GM12878 (cell line): ENCODE measurements around the gene CLDN17. TPM values are rescaled to one million over a fixed set of nuclear protein-coding genes. Genes with fewer than 3 reads are reported as not detected.

Experiments used
- ATAC-seq: fragments of 200-7000 bp; cut with Tn5 transposase; 3 replicates; pipeline ENCODE4 v1.9.1; 2020; ENCODE audit warnings: mild to moderate bottlenecking, moderate library complexity
- BruUV-seq: library from RNA; stranded (reverse); fragments of 400-500 nt; replicated peaks from 2 replicates; lab custom pipeline; 2021; lab: Mats Ljungman, UMichigan
- CTCF ChIA-PET: fragments of 300-600 bp; sonication (Branson Sonifier 250); formaldehyde crosslinking; extraction: SDS; loops from one replicate; lab custom pipeline; 2021; ENCODE audit warnings: inconsistent platforms; lab: Yijun Ruan, JAX
- POLR2A ChIA-PET: fragments of 350-600 bp; formaldehyde crosslinking; extraction: SDS; loops from one replicate; lab custom pipeline; 2021; ENCODE audit warnings: inconsistent platforms; lab: Charles Lee
- RAD21 ChIA-PET: fragments of 300-600 bp; sonication (Branson Sonifier 250); formaldehyde crosslinking; loops from one replicate; lab custom pipeline; 2023; ENCODE audit warnings: antibody characterized with exemption; ENCODE audit not compliant: unreplicated experiment; lab: Charles Lee
- SMC1A ChIA-PET: fragments of 300-600 bp; sonication (Branson Sonifier 250); formaldehyde crosslinking; loops from one replicate; lab custom pipeline; 2023; ENCODE audit not compliant: unreplicated experiment, uncharacterized antibody; lab: Charles Lee
- DNase-seq: peaks from one replicate; pipeline ENCODE4 v3.0.0-alpha.2; 2011; ENCODE audit warnings: low read depth, low spot score
- FAIRE-seq: peaks from 3 replicates; lab custom pipeline; 2011; peaks lifted over from hg19 to GRCh38; lab: Jason Lieb, UNC
- H2AFZ ChIP-seq: 2 replicates; pipeline ENCODE4 v1.6.0; 2011; ENCODE audit warnings: low read depth, low read length, control low read depth; ENCODE audit not compliant: control insufficient read depth
- H3K27ac ChIP-seq: 2 replicates; pipeline ENCODE4 v1.5.1; 2011; ENCODE audit warnings: control low read depth; ENCODE audit not compliant: control insufficient read depth, insufficient read depth
- H3K27me3 ChIP-seq, 2 experiments: replicated peaks in 1 of 2; 2 replicates each; pipeline versions ENCODE4 v1.6.0 to v1.6.1; 2011; ENCODE audit warnings: low read length in 1 of 2; ENCODE audit not compliant: control insufficient read depth in 2 of 2, insufficient read depth in 2 of 2
- H3K36me3 ChIP-seq, 2 experiments: 2 replicates each; pipeline ENCODE4 v1.5.1; 2011; ENCODE audit warnings: low read length in 1 of 2; ENCODE audit not compliant: control insufficient read depth in 2 of 2, insufficient read depth in 2 of 2
- H3K4me1 ChIP-seq: 2 replicates; pipeline ENCODE4 v1.6.1; 2011; ENCODE audit warnings: mild to moderate bottlenecking, low read length, moderate library complexity, mixed read lengths; ENCODE audit not compliant: control insufficient read depth, insufficient read depth
- H3K4me2 ChIP-seq: 2 replicates; pipeline ENCODE4 v1.6.0; 2011; ENCODE audit warnings: control low read depth; ENCODE audit not compliant: control insufficient read depth, insufficient read depth
- H3K4me3 ChIP-seq: fragments of 200-600 bp; sonication (generic); 2 replicates; pipeline ENCODE4 v1.5.1; 2016
- H3K79me2 ChIP-seq: 2 replicates; pipeline ENCODE4 v1.6.0; 2011; ENCODE audit warnings: low read length; ENCODE audit not compliant: control insufficient read depth, insufficient read depth
- H3K9ac ChIP-seq: 2 replicates; pipeline ENCODE4 v1.8.0; 2011; ENCODE audit warnings: low read length, control low read depth, mixed read lengths; ENCODE audit not compliant: control insufficient read depth, insufficient read depth
- H3K9me3 ChIP-seq: replicated peaks from 3 replicates; pipeline ENCODE4 v1.5.1; 2011; ENCODE audit warnings: mild to moderate bottlenecking, low read length; ENCODE audit not compliant: control insufficient read depth, insufficient read depth
- H4K20me1 ChIP-seq: 2 replicates; pipeline ENCODE4 v1.6.0; 2011; ENCODE audit not compliant: control insufficient read depth, insufficient read depth
- EP300 ChIP-seq, 2 experiments: fragments of 150-350 bp in 1 of 2; IDR thresholded peaks; 2 replicates each; pipeline ENCODE4 v1.6.1; 2011 to 2012; ENCODE audit warnings: low read depth in 2 of 2, low read length in 2 of 2, borderline replicate concordance in 1 of 2, improper control_type of control experiment in 1 of 2, inconsistent platforms in 1 of 2; ENCODE audit not compliant: control insufficient read depth in 1 of 2
- JUNB ChIP-seq: IDR thresholded peaks from 2 replicates; pipeline ENCODE4 v1.6.1; 2016; ENCODE audit warnings: antibody characterized with exemption, mild to moderate bottlenecking
- NFXL1 ChIP-seq: fragments of 450-650 bp; IDR thresholded peaks from 2 replicates; pipeline ENCODE4 v1.6.1; 2017; ENCODE audit warnings: antibody characterized with exemption, mild to moderate bottlenecking, borderline replicate concordance
- NR2C2 ChIP-seq: IDR thresholded peaks from 2 replicates; pipeline ENCODE4 v1.6.1; 2011; ENCODE audit warnings: borderline replicate concordance, low read depth; ENCODE audit not compliant: control insufficient read depth, insufficient read length
- RAD51 ChIP-seq: fragments of 450-650 bp; IDR thresholded peaks from 2 replicates; pipeline ENCODE4 v1.6.1; 2016; ENCODE audit warnings: moderate library complexity, mild to moderate bottlenecking, inconsistent platforms
- ZBTB40 ChIP-seq: fragments of 450-650 bp; IDR thresholded peaks from 2 replicates; pipeline ENCODE4 v1.6.1; 2016; ENCODE audit warnings: mild to moderate bottlenecking, moderate library complexity, borderline replicate concordance
- ZNF384 ChIP-seq: IDR thresholded peaks from 2 replicates; pipeline ENCODE4 v1.6.1; 2012; ENCODE audit warnings: low read depth, mild to moderate bottlenecking, low read length, improper control_type of control experiment, borderline replicate concordance
- WGBS: methylation state at CpG from one replicate; pipeline ENCODE4 v1.1.6; 2016; ENCODE audit warnings: low lambda C conversion rate; ENCODE audit not compliant: insufficient replicate concordance, insufficient coverage; ENCODE audit errors: missing lambda C conversion rate; 5-methylcytosine and 5-hydroxymethylcytosine counted together
- in situ Hi-C: fragments of 300-500 bp; cut with MboI; formaldehyde crosslinking; loops from 9 replicates; pipeline ENCODE4 v1.14.3; 2018; ENCODE audit warnings: mixed read lengths
- intact Hi-C: fragments of 100-400 bp; cut with micrococcal nuclease; formaldehyde crosslinking; loops from one replicate; pipeline ENCODE4 v1.14.2; 2022; ENCODE audit not compliant: unreplicated experiment
- polyA plus RNA-seq, 11 experiments: library from polyadenylated mRNA; depleted of rRNA in 4 of 11; unstranded in 6 of 11; stranded (reverse) in 5 of 11; fragments of >200 nt; fragmentation: Nextera tagmentation in 4 of 11; fragmentation: Illumina TruSeq in 1 of 11; extraction: Ambion mirVana in 4 of 11; extraction: Trizol in 1 of 11; gene quantifications; 1 replicate in 1 of 11; 2 replicates in 10 of 11; pipeline versions ENCODE4 v1.2.1 to v1.2.3, GENCODE V29; 2011 to 2016; ENCODE audit warnings: inconsistent platforms in 2 of 11, missing spikeins in 2 of 11, low read depth in 1 of 11
- total RNA-seq, 4 experiments: library from RNA; depleted of rRNA in 3 of 4; stranded (reverse); fragments of >200 nt in 3 of 4; fragmentation: Illumina TruSeq in 1 of 4; extraction: Trizol in 1 of 4; gene quantifications; 2 replicates each; pipeline versions ENCODE4 v1.2.1 to v1.2.3, GENCODE V29; 2013 to 2021
- TF ChIP-seq, protein P1 (sequence below): fragments of 450-650 bp; IDR thresholded peaks from 2 replicates; pipeline ENCODE4 v1.6.1; 2017; ENCODE audit warnings: mild to moderate bottlenecking, low read depth, inconsistent platforms; ENCODE audit not compliant: poor library complexity, severe bottlenecking

Gene CLDN17
- total and polyA plus RNA-seq, 10 of the 15 experiments (the other 5 are each of a cell fraction or from before 2014, with no cell fraction given) = not detected

DNA sequence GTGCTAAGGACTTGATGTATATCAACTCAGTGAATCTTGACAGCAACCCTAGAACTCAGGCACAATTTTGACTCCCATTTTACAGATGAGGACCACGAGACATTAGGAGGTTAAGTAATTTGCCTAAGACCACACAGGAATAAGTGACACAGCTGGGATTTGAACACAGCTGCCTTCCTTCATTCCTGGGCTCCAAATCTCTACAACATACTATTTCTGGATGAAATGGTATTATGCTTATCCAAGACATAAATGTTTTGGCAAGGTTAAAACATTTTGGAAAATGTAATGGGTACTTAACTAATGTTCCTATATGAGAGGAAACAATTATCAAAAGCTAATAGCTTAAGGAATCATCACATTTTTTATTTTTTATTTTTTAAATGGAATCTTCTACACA is 44.5 kb upstream of the CLDN17 start:
- TF ChIP-seq, protein P1, sequence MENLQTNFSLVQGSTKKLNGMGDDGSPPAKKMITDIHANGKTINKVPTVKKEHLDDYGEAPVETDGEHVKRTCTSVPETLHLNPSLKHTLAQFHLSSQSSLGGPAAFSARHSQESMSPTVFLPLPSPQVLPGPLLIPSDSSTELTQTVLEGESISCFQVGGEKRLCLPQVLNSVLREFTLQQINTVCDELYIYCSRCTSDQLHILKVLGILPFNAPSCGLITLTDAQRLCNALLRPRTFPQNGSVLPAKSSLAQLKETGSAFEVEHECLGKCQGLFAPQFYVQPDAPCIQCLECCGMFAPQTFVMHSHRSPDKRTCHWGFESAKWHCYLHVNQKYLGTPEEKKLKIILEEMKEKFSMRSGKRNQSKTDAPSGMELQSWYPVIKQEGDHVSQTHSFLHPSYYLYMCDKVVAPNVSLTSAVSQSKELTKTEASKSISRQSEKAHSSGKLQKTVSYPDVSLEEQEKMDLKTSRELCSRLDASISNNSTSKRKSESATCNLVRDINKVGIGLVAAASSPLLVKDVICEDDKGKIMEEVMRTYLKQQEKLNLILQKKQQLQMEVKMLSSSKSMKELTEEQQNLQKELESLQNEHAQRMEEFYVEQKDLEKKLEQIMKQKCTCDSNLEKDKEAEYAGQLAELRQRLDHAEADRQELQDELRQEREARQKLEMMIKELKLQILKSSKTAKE = no peak
- no peak for TF ChIP-seq ZNF384
- no peak for TF ChIP-seq EP300 (IDR thresholded peaks at IDR 0.05; ENCODE audit: borderline replicate concordance in 1 of 2, control insufficient read depth in 1 of 2, low read depth in 2 of 2, low read length in 2 of 2)
- in situ Hi-C loops = no loop called here
- CTCF ChIA-PET = no interaction called here
- Histone ChIP-seq H2AFZ (no peak overlapping the region), H3K4me1 (no peaks in the 10 kb centered on the region), H3K4me3 (no peak overlapping the region), H3K36me3 (no peaks in the 10 kb centered on the region), H4K20me1 (no peaks in the 10 kb centered on the region), H3K27ac (no peak overlapping the region), H3K9ac (no peak overlapping the region), H3K4me2 (no peak overlapping the region), H3K79me2 (no peaks in the 10 kb centered on the region), H3K27me3 (no peaks in the 10 kb centered on the region), H3K9me3 (no peaks in the 10 kb centered on the region)
- intact Hi-C loops = no loop called here
- POLR2A ChIA-PET = no interaction called here
- RAD21 ChIA-PET = no interaction called here
- DNase-seq (no peak), ATAC-seq (no peak), FAIRE-seq (no peak)
- BruUV-seq = no TSS peak
- WGBS = 0% methylated on average over 1 of the region's 1 CpG
- SMC1A ChIA-PET = no interaction called here

- RAD21 ChIA-PET = no interaction called here
- H4K20me1 ChIP-seq = no peaks in the 10 kb centered on the region
- H3K79me2 ChIP-seq = no peaks in the 10 kb centered on the region
- SMC1A ChIA-PET = no interaction called here
- H3K36me3 ChIP-seq = no peaks in the 10 kb centered on the region
- FAIRE-seq (no peak), DNase-seq (no peak), ATAC-seq (no peak)
- H3K4me1 ChIP-seq = no peaks in the 10 kb centered on the region
- H3K4me3 ChIP-seq = no peak overlapping the region
- 24% methylated on average over 5 of the region's 5 CpGs for WGBS
- CTCF ChIA-PET = no interaction called here
- H3K4me2 ChIP-seq = no peak overlapping the region
- POLR2A ChIA-PET = no interaction called here
- TF ChIP-seq JUNB (no peak), ZBTB40 (no peak), RAD51 (no peak), NR2C2 (no peak), NFXL1 (no peak)
- H3K27ac ChIP-seq = no peak overlapping the region
- no TSS peak for BruUV-seq
- H3K9ac ChIP-seq = no peak overlapping the region
- intact Hi-C loops (no loop called here), in situ Hi-C loops (no loop called here)
- H3K27me3 ChIP-seq = no peaks in the 10 kb centered on the region
- no peak overlapping the region for H2AFZ ChIP-seq
- H3K9me3 ChIP-seq = no peaks in the 10 kb centered on the region
These were observed 43.0 kb upstream of the CLDN17 start for GRCh38 chr21:30209601-30210000.
